Fibroblast of lung (primary cell): Measurements from ENCODE around the gene HABP2. TPM values are rescaled to one million over a fixed set of nuclear protein-coding genes. Genes with fewer than 3 reads are reported as not detected.

Source experiments
- DNase-seq, 2 donors: peaks; one replicate each; pipeline versions ENCODE4 v3.0.0 to v3.0.0-alpha.2; 2010; ENCODE audit warnings: low read depth in 2 of 2
- H2AFZ ChIP-seq: 2 replicates; pipeline ENCODE4 v1.5.1; 2012; ENCODE audit warnings: low read length, control low read depth, inconsistent platforms
- H3K27ac ChIP-seq: 2 replicates; pipeline ENCODE4 v1.5.1; 2011; ENCODE audit warnings: low read length, control low read depth; ENCODE audit not compliant: insufficient read depth
- H3K27me3 ChIP-seq: 2 replicates; pipeline ENCODE4 v1.5.1; 2011; ENCODE audit warnings: mild to moderate bottlenecking, low read length; ENCODE audit not compliant: control insufficient read depth, insufficient read depth
- H3K36me3 ChIP-seq: 2 replicates; pipeline ENCODE4 v1.5.1; 2011; ENCODE audit warnings: low read length; ENCODE audit not compliant: control insufficient read depth, insufficient read depth
- H3K4me1 ChIP-seq: 2 replicates; pipeline ENCODE4 v1.5.1; 2011; ENCODE audit warnings: low read length; ENCODE audit not compliant: control insufficient read depth, insufficient read depth; ENCODE audit errors: extremely low read depth
- H3K4me2 ChIP-seq: 2 replicates; pipeline ENCODE4 v1.5.1; 2011; ENCODE audit warnings: low read length, control low read depth; ENCODE audit not compliant: insufficient read depth; ENCODE audit errors: extremely low read depth
- H3K4me3 ChIP-seq, 4 experiments: fragments of 200-600 bp in 1 of 4; sonication (generic) in 1 of 4; replicated peaks in 1 of 4; 2 replicates each; pipeline ENCODE4 v1.5.1; 2011 to 2016; ENCODE audit warnings: low read length in 4 of 4, low read depth in 3 of 4, mild to moderate bottlenecking in 3 of 4, control low read depth in 2 of 4, inconsistent platforms in 1 of 4, mixed read lengths in 1 of 4; ENCODE audit not compliant: insufficient read depth in 1 of 4; ENCODE audit errors: control extremely low read depth in 1 of 4
- H3K79me2 ChIP-seq: 2 replicates; pipeline ENCODE4 v1.5.1; 2012; ENCODE audit warnings: mild to moderate bottlenecking, low read length, inconsistent platforms; ENCODE audit not compliant: control insufficient read depth, insufficient read depth
- H3K9ac ChIP-seq: 2 replicates; pipeline ENCODE4 v1.5.1; 2011; ENCODE audit warnings: mild to moderate bottlenecking, low read length, control low read depth; ENCODE audit not compliant: insufficient read depth
- H3K9me3 ChIP-seq: 2 replicates; pipeline ENCODE4 v1.5.1; 2012; ENCODE audit warnings: low read depth, low read length; ENCODE audit not compliant: control insufficient read depth, insufficient read depth
- H4K20me1 ChIP-seq: 2 replicates; pipeline ENCODE4 v1.5.1; 2011; ENCODE audit warnings: low read length; ENCODE audit not compliant: control insufficient read depth, insufficient read depth; ENCODE audit errors: extremely low read depth
- CTCF ChIP-seq, 2 donors: IDR thresholded peaks in 1 of 2; conservative IDR thresholded peaks in 1 of 2; 1 replicate in 1 of 2; 2 replicates in 1 of 2; pipeline ENCODE4 v1.5.1; 2011 to 2012; ENCODE audit warnings: low read length in 2 of 2, control low read depth in 1 of 2, inconsistent platforms in 1 of 2, low read depth in 1 of 2, mild to moderate bottlenecking in 1 of 2
- EZH2 ChIP-seq: IDR thresholded peaks from 2 replicates; pipeline ENCODE4 v1.5.1; 2012; ENCODE audit warnings: low read length, control low read depth, mild to moderate bottlenecking; ENCODE audit errors: missing control alignments
- polyA plus RNA-seq, 2 donors: library from polyadenylated mRNA; depleted of rRNA in 1 of 2; stranded (reverse) in 1 of 2; unstranded in 1 of 2; fragments of >200 nt; gene quantifications; 2 replicates each; pipeline ENCODE4 v1.2.1, GENCODE V29; 2011 to 2012; ENCODE audit warnings: missing spikeins in 1 of 2
- total RNA-seq: library from RNA; depleted of rRNA; stranded (reverse); fragments of >200 nt; gene quantifications from 2 replicates; pipeline ENCODE4 v1.2.1, GENCODE V29; 2014

The HABP2 gene
- total and polyA plus RNA-seq, 2 donors (not counting 1 experiment from before 2014, with no cell fraction given) = not detected

GRCh38 chr10:113585949-113586348 is 33.1 kb downstream of the HABP2 start:
- Histone ChIP-seq H3K4me1 (no peaks in the 10 kb centered on the region), H4K20me1 (no peaks in the 10 kb centered on the region), H3K9ac (no peak overlapping the region), H3K4me3 (no peak overlapping the region), H3K27ac (no peak overlapping the region), H2AFZ (no peak overlapping the region), H3K9me3 (no peaks in the 10 kb centered on the region), H3K4me2 (no peak overlapping the region), H3K36me3 (no peaks in the 10 kb centered on the region), H3K79me2 (no peaks in the 10 kb centered on the region), H3K27me3 (no peaks in the 10 kb centered on the region)
- no peak for TF ChIP-seq CTCF (conservative IDR thresholded peaks at IDR 0.05 in 1 of 2, IDR thresholded peaks at IDR 0.05 in 1 of 2; ENCODE audit: low read depth in 1 of 2, low read length in 2 of 2)
- DNase-seq = no peak

- Histone ChIP-seq H3K4me2 (no peak overlapping the region), H2AFZ (no peak overlapping the region), H3K27ac (no peak overlapping the region), H3K27me3 (no peaks in the 10 kb centered on the region), H3K9me3 (no peaks in the 10 kb centered on the region), H3K9ac (no peak overlapping the region), H4K20me1 (no peaks in the 10 kb centered on the region), H3K79me2 (no peaks in the 10 kb centered on the region), H3K36me3 (no peaks in the 10 kb centered on the region), H3K4me1 (no peaks in the 10 kb centered on the region), H3K4me3 (no peak overlapping the region)
- no peak for TF ChIP-seq EZH2
- no peak for TF ChIP-seq CTCF (conservative IDR thresholded peaks at IDR 0.05 in 1 of 2, IDR thresholded peaks at IDR 0.05 in 1 of 2; ENCODE audit: low read depth in 1 of 2, low read length in 2 of 2)
- DNase-seq = no peak
Measured at GRCh38 chr10:113589201-113589770, 36.4 kb downstream of the HABP2 start.

- H3K9ac ChIP-seq = no peak overlapping the region
- H3K4me2 ChIP-seq = no peak overlapping the region
- H3K79me2 ChIP-seq = no peaks in the 10 kb centered on the region
- no peaks in the 10 kb centered on the region for H3K4me1 ChIP-seq
- TF ChIP-seq CTCF (conservative IDR thresholded peaks at IDR 0.05 in 1 of 2, IDR thresholded peaks at IDR 0.05 in 1 of 2; ENCODE audit: low read depth in 1 of 2, low read length in 2 of 2) (no peak), EZH2 (no peak)
- H3K9me3 ChIP-seq = no peaks in the 10 kb centered on the region
- no peaks in the 10 kb centered on the region for H3K36me3 ChIP-seq
- H3K27ac ChIP-seq = no peak overlapping the region
- DNase-seq = no peak
- H4K20me1 ChIP-seq = no peaks in the 10 kb centered on the region
- H3K4me3 ChIP-seq = no peak overlapping the region
- H2AFZ ChIP-seq = no peak overlapping the region
- H3K27me3 ChIP-seq = no peaks in the 10 kb centered on the region
Measured at GRCh38 chr10:113590581-113590980, 37.7 kb downstream of the HABP2 start.
